NCI-H2107 (cell line): ENCODE measurements around the gene CEP63.

Source experiments
- DNase-seq: peaks from one replicate; lab custom pipeline; 2025; lab: John Stamatoyannopoulos, UW

The CEP63 gene

DNA sequence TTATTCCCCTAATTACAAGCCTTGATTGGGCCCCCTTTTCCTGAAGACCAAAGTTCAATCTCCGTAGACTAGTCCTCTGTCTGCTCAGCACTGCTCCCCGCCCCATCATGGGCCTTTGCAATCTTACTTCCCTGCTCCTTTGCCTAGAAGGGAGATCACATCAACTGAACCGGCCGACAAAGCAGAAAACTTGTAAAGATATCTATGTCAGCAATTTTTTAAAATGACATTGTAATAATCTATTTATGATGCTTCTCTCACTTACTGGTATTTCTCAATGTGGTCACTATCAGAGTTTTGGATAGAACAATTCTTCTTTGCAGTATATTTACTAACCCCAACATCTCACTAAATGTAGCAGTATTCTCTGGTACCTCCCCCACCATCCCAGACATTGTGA, 17.3 kb upstream of the CEP63 start:
- no peak for DNase-seq

DNA sequence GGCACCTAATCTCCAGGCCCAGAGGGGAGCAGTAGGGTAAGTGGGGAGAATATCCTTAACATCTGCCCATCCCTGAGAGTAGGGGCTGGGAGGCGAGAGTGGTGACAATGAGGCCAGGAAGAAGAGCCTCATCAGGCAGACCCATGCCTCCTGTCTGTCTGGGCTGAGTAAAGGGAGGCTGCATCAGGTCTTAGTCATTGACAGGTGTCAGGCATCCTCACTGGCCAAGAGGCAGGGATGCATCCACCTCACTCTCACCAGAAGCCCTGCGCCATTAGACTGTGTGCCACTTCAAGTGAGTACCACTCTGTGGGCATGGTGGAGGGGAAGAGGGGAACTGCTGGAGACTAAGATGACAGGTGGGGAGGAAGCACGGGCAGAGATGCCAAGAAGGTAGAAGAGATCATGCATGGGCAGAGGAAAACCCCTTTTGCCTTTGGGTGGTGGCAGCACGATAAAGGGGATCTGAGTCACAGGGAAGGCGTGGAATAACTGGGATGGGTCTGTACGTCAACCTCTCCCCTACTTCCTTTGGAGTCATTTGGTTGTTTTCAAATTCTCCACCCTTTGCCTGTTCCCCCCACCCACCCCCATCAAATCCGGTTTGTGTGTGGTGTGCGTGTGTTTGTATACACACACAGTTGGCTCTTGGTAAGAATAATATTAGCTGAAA, 14.2 kb upstream of the CEP63 start:
- DNase-seq = no peak

DNA sequence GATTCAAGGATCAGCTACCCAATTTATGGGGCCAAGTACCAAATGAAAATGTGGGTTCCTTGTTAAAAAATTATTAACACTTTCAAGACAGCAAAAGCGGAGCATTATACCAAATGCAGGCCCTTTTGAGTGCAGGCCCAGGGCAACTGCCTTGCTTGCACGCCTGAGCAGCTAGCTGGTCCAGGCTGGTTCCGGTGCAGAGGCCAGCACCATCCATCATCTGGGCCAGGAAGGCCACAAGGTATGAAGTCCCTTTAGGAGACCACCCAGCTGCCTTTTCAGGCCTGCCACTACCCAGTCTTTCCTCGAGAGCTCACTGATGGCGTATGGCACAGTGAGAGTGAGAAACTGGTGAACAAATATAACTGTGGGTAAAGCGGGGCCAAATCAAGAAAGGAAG, 13.0 kb upstream of the CEP63 start:
- DNase-seq = no peak

DNA sequence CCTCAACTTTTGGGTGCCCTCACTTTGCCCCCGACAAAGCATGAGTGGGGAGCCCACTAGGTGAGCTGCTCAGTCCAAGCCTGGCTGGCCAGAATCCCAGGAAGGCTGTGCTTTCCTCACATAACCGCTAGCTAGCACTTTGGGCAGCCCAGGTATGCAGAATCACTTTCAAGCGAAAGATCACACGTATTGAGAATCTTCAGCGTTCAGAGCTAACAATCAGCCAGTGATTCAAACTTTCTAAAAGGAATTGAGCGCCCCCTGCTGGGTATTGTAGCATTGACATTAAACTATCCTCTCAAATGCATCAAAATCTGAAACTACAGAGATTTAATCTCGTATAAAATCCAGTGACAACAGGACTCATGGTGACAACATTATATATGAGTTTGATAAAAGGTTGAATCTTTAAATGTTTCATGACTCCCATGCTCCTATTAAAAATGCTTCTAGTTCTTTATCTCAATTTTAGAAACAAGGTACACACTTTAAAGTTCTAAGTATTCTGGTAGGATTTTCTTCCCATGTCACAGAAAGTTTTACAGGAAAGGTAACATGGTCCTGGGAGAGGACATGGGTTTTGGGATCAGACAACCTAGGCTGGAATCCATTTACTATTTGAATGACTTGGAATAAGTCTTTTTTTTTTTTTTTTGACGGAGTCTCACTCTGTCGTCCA, 11.8 kb upstream of the CEP63 start:
- peak; percentile 95 for DNase-seq

DNA sequence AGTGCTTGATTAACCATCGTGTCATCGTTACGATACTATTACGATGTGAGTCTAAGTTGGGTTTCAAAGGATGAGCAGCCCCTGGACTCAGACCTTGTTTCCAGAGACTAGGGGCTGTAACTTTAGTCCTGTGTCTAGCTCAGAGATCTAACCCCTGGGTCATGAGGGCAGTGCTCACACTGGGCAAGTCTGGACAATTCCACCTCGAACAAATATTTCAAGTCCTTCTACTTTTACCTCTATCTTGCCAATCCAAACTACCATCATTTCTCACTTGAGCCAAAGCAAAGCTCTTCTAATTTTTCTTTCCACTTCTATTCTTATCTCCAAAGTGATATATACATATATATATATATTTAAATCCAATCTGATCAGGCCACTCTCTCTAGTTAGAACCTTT, 10.9 kb upstream of the CEP63 start:
- no peak for DNase-seq

DNA sequence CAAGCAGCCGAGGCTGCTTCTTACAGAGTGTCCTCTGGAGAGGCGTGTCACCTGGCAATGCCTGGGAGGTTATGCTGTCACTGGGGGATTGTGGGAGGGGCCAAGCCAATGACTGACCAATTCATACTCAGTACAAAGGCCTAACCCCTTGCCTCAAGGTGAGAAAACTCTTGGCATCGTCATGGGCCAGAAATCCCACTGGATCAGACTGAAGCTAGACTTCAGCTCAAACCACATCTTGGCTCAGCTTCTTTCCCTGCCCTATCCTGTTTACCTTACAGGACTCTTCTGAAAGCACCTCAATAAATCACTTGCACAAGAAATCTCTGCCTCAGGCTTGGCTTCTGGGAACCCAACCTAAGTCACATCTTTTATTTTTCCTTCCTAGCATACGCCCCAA, 9.6 kb upstream of the CEP63 start:
- DNase-seq = no peak

DNA sequence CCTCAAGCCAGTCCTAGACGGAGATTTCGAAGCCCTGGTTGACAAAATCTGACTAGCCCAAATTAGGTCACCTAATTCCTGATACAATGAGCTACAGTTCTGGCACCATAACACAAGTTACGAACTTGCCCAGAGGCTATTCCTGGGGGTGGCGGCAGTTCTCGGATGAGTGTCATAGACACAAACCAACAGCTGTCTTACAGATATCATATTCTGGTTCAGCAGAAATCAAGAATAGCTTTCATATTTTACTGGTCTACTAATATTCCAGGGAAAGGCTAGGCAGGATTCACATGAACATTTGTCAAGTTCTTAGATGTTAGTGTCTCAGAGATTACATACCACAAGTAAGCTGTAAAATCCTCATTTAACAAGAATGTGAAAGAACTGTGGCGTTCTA, 8.9 kb upstream of the CEP63 start:
- no peak for DNase-seq

DNA sequence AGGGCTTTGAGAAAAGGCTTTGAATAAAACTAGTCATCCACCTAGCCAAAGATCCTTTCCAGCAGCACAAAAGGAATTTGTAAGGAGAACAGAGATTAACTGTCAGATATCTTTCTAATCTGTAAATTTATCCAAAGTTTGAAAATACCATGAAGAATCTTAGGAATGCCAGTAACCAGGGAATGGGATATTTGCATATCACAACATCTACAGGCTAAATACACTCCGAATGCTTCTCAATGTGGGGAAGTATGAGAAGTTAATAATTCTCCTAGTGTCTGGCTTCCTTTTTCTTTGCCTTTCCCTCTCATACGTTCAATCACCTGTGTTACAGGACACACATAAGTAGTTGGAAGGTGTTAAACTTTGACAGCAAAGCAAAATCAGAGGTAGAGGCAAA, 7.9 kb upstream of the CEP63 start:
- no peak for DNase-seq

DNA sequence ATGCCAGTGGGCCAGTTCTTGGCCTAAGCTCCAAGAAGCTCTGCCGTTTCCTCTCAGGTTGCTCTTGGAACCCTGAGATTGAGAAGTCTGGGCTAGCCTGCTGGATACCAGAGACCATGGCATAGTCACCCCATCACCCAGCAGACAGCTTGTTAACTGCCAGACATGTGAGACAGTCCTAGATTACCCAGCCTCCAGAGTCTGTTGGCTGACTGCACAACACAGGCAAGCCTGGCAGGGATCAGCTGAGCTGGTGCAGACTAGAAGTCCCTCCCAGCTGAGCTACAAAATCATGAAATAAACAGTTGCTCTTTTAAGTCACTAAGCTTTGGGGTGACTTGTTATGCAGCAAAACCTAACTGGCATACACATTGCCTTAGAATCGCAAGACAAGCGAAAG, 5.3 kb upstream of the CEP63 start:
- no peak for DNase-seq

DNA sequence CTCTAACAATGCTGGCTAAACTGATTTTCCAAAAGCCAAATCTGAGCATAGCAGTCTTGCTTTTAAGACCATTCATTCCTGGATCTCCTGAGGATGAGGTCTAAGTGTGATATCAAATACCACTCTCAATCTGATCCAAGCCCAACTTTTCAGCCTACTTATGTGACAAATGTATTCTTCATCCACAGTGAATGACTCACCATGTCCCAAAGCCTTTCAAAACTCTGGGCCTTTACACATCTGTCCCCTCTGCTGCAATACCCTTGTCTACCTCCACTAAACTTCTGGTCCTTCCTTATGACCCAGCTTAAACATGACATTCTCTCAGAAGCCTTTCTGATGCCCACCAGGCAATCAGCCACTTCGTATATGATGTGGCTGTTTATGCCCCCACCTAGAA, 4.7 kb upstream of the CEP63 start:
- no peak for DNase-seq

DNA sequence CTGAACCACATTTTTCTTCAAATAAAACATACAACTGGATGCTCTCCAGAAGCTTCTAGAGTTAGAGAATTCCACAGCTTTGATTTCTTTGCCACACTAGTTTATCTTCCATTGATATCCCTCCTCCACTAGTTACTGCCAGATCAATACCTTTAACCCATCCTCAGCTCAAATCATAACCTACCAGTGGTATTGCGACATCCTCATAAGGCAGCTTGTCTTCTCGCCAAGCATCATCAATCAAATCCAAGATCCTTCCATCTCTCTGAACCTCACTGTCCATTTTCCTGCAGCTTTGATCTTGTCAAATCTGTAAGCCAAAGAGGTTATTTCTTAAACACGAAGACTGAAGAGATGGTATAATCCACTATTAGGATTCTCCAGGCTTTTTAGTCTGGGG, 3.2 kb upstream of the CEP63 start:
- no peak for DNase-seq

DNA sequence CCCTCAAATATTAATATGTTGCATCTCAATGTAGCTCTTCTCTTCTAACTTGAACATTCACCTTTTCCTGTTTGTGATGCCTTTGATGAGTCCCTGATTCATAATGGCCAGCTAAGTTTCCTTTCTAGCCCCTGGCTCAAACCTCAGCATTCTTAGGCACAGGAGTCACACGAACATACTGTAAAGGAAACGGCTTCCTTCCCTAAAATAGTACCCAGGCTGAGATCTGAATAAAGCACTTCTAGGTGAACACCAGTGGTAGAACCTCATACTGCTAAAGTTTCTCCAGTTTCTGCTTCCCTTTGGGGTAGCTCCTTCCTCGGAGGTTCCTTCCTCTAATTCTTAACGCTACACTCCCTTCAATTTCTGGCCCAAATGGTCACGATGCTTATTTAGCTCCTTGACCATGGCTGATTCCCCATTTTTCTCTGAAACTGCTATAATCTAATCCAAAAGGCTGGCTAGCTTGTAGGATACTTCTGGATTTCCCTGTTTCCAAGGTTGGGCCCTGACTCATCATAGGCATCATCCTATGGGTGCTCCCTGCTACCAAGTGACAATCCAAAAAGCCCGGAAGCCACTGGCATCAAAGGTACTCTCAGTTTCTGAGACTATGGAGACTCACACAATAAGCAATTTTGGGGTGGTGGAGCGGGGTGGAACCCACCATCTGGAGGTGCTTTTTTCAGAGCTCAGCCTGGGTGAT, 2.5 kb upstream of the CEP63 start:
- DNase-seq = no peak

DNA sequence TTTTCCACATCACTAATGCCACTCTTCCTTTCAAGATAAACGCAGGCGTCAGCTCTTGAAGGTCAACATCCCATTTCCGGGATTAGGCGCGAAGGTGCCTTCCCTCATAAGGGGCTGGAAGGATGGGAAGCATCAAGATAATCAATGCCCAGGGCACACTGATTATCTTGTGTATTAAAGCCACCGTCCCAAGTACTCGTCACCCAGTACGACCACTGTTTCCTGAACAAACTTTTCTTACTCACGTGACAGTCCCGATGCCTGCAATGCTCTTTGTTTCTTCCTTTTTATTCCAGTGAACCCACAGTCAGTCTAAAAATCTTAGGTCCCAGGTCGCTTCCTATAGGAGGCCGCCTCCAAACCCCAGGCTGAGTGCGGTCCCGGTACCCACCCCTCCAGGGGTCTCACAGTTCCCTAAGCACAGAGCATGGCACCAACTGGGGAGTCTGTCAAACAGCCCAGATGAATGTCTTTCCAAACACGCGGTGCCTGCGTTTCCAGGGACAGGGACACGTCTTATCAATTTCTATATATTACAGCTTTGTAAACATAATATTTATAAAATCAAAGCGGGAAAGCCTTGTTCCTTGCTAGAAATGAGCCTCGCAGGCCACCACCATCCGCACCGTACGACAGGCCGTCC, 661 bp upstream of the CEP63 start:
- no peak for DNase-seq

DNA sequence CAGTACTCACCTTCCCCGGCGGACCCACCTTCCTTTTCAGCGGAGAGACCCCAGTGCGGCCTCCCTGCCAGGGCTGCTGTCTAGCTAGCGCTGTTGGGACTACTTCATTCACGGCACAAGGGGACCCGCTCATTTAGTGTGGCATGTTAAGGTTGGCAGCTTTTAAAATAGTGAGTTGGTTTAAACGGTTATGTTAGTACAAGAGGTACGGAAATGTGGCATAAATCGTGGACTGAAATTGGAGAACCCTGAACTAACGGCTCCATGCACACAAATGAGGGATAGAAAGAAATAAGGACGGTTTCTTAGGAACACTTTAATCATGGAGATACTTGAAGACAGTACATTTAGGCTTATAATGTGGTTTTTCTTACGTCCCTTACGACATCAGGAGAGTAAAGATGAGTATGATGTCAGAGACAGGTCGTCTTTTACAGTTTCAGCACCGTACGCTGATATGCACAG, 752 bp downstream of the CEP63 start:
- no peak for DNase-seq

DNA sequence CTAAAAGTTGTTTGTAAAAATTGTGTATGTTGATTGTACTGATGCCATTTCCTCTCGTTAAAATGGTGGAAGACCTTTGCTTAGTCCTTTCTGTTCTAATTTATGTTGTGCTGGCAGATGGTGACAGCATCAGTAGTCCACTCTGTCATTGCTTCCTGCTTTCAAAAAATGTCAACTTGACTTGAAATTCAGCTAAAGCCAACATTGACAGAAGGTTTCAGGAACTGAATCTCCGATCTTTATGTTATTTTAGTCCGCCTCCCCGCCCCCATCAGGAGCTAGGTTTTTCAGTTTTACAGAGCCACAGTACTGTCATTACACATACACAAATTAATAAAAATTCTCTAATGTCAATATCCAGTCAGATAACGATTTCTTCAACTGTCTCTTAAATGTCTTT, 1.5 kb downstream of the CEP63 start:
- DNase-seq = no peak

DNA sequence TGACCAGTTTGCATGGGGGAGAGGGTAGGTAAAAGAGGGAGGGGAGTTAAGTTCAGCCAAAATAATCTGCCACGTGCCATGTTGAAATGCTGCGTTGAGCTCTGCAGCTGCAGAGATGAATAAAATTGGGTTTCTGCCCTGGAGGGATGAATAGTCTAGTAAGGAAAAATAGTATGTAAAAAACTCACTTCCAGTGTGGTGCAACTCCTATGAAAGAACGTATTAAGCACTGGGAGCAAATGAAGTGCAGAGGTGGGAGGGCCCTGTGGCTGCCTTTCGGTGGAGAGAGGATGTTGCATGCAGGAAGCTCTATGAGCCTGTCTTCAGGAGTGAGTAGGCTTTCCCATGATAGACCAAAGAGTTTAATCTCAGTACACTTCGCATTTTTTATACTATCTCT, 8.6 kb downstream of the CEP63 start:
- DNase-seq = no peak

DNA sequence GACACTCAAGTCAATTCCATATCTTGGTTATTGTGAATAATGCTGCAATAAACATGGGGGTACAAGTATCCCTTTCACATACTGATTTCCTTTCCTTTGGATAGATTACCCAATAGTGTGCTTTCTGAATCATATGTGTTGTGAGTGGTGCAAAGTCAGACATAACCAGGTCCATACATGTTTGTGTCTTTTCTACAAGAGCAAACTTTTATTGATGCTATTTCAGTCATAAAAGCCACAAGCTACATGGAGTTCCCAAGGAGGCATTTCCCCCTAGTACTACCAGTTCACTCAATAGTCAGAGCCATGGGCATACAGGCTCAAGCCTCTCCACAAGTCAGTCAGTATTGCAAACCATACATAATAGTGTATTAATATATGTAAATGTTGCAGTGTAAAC, 10.1 kb downstream of the CEP63 start:
- DNase-seq = no peak

DNA sequence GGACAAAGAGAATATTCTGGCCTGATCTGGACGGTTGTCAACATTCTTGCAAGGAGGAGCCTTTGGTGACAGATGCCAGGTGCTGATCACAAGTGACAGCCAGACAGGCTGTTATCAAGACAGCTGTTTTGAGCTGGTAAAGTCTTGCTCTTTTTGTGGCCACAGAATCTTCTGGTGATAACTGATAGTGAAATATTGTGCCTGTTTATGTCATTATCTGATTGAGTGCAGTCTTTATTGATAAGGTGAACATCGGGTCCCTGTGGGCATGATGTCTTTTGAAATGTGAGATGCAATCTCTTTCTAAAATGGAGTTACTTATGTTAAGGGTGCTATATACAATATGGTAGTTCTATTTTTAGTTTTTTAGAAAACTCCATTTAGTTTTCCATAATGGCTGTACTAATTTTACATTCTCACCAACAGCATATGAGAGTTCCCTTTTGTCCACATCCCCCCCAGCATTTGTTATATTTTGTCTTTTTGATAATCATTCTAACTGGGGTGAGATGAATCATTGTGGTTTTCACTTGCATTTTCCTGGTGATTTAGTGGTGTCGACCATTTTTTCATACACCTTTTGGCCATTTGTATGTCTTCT, 10.7 kb downstream of the CEP63 start:
- DNase-seq = no peak

DNA sequence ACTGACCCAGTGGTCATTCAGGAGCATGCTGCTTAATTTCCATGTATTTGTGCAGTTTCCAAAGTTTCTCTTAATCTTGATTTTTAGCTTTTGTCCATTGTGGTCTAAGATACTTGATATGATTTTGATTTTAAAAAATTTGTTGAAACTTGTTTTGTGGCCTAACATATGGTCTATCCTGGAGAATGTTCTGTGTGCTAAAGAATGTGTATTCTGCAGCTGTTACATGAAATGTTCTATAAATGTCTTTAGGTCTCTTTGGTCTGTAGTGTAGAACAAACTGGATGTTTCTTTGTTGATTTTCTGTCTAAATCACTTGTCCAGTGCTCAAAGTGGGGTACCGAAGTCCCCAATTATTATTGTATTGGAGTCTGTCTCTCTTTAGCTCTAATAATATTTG, 17.4 kb downstream of the CEP63 start:
- DNase-seq = no peak

DNA sequence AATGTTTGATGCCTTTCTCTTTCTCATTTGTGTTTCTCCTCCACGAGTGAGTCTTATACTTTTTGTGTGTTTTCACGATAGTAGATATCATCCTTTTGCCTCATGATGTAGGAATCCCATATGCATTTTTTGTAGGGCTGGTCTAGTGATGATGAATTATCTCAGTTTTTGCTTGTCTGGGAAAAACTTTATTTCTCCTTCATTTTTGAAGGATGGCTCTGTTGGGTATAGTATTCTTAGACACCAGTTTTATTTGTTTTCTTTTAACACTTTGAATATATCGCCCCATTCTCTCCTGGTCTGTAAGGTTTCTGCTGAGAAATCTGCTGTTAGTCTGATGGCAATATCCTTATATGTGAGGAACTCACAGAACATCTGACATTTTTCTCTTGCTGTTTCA, 18.3 kb downstream of the CEP63 start:
- DNase-seq = no peak

DNA sequence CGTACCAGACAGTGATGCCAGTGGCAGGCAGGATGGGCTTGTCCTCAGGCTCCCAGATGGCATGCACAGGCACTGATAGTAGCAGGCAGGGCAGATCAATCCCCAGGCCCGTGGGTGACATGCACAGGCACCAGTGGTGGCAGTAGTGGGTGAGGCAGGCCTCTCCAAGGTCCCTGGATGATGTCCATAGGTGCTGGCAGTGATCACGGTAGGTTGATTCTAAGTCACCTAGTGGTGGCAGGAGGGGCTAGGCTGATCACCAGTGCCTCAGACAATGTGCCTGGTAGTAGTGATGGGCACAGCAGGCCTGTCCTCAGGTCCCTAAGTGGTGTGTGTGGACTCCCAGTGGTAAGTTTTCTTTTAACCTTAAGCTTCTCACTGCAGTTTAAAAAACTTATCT, 19.6 kb downstream of the CEP63 start:
- no peak for DNase-seq

DNA sequence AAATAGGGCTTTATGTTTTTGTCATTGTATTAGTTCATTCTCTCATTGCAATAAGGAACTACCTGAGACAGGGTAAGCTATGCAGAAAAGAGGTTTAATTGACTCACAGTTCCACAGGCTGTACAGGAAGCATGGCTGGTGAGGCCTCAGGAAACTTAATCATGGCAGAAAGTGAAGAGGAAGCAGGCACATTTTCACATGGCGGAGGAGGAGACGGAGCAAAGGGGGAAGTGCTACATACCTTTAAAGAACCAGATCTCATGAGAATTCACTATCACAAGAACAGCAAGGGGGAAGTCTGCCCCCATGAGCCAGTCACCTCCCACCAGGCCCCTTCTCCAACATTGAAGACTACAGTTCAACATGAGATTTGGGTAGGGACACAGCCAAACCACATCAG, 25.6 kb downstream of the CEP63 start:
- DNase-seq = no peak

DNA sequence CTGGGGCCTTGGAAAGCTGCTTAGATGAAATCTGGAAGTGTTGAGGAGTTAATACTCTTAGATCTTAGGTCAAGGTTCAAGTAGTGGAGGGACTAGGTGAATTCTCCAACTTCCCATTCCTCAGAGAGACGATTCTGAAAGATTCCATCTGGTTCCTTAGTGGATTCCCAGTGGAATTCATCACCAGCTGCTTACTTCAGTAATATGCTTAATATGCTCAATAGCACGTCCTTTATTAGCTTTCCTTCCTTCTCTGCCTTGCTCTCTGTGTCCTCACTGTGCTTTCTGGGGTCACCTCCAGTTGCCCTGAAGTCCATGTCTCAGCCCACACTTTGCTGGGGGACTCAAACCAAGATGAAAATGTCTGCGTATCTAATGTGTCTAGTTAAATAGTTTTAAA, 31.0 kb downstream of the CEP63 start:
- DNase-seq = no peak
